GM19463 (cell line): Measurements from ENCODE around the gene S100A3.
A peak's percentile ranks its signal among the peaks of the same experiment; 100 is the strongest.
"Not testable (repeated sequence)": the region's sequence is repeated elsewhere in the genome, so short reads cannot be mapped to it uniquely, and the experiment has no call there.

ENCODE experiments used
- ATAC-seq: cut with Tn5 transposase; IDR thresholded peaks from one replicate; pipeline ENCODE4 v1.9.1; 2021; ENCODE audit warnings: mild to moderate bottlenecking, moderate library complexity; ENCODE audit not compliant: unreplicated experiment

S100A3 gene

GRCh38 chr1:153570874-153571273 lies 21.8 kb upstream of the S100A3 start:
- no peak for ATAC-seq

GRCh38 chr1:153569465-153569864 lies 20.4 kb upstream of the S100A3 start:
- no peak for ATAC-seq

- no peak for ATAC-seq
Observed at GRCh38 chr1:153568367-153569099, 19.5 kb upstream of the S100A3 start.

- no peak for ATAC-seq
Observed at GRCh38 chr1:153567621-153568366, 18.7 kb upstream of the S100A3 start.

- peak; percentile 66 for ATAC-seq
Observed at GRCh38 chr1:153566414-153567371, 17.6 kb upstream of the S100A3 start.

- peak; percentile 67 for ATAC-seq
Observed at GRCh38 chr1:153565529-153566374, 16.7 kb upstream of the S100A3 start, which contains the start of gene S100A2. S100A2 (minus strand) TSS chr1:153565844; CDS start chr1:153563877, 1,967 bp downstream.

GRCh38 chr1:153563991-153564390 lies 14.9 kb upstream of the S100A3 start:
- ATAC-seq, result no peak

GRCh38 chr1:153563483-153563901 lies 14.4 kb upstream of the S100A3 start:
- no peak for ATAC-seq

GRCh38 chr1:153562021-153562420 lies 13.0 kb upstream of the S100A3 start:
- not testable (repeated sequence) for ATAC-seq

GRCh38 chr1:153561466-153561985 lies 12.5 kb upstream of the S100A3 start:
- ATAC-seq, result no peak

- ATAC-seq, result no peak
Observed at GRCh38 chr1:153560771-153561465, 11.9 kb upstream of the S100A3 start.

GRCh38 chr1:153560241-153560640 lies 11.2 kb upstream of the S100A3 start:
- ATAC-seq, result no peak

GRCh38 chr1:153557877-153558276 lies 8.8 kb upstream of the S100A3 start:
- ATAC-seq, result no peak

- ATAC-seq, result no peak
Observed at GRCh38 chr1:153556348-153556747, 7.3 kb upstream of the S100A3 start.

- ATAC-seq, result no peak
Observed at GRCh38 chr1:153553830-153554541, 4.9 kb upstream of the S100A3 start.

GRCh38 chr1:153553096-153553495 lies 4.0 kb upstream of the S100A3 start:
- ATAC-seq, result no peak

GRCh38 chr1:153552335-153552734 lies 3.3 kb upstream of the S100A3 start:
- ATAC-seq, result no peak

- no peak for ATAC-seq
Observed at GRCh38 chr1:153550827-153551500, 1.9 kb upstream of the S100A3 start.
